Astrocyte (in vitro differentiated cells and primary cell): ENCODE data around the gene STIM1. TPM values are rescaled to one million over a fixed set of nuclear protein-coding genes. Genes with fewer than 3 reads are reported as not detected.

Experiments used
- DNase-seq: peaks from one replicate; pipeline ENCODE4 v3.0.0-alpha.2; 2010; ENCODE audit warnings: low read depth
- FAIRE-seq: peaks from 2 replicates; lab custom pipeline; 2011; peaks lifted over from hg19 to GRCh38; lab: Jason Lieb, UNC
- H2AFZ ChIP-seq: 2 replicates; pipeline ENCODE4 v1.6.0; 2012; ENCODE audit warnings: low read depth, low read length, inconsistent platforms
- H3K27ac ChIP-seq: 2 replicates; pipeline ENCODE4 v1.5.1; 2011; ENCODE audit warnings: low read depth, low read length, inconsistent platforms
- H3K27me3 ChIP-seq: 2 replicates; pipeline ENCODE4 v1.6.0; 2011; ENCODE audit warnings: low read length, inconsistent platforms; ENCODE audit not compliant: insufficient read depth
- H3K36me3 ChIP-seq: 2 replicates; pipeline ENCODE4 v1.5.1; 2011; ENCODE audit warnings: low read length, inconsistent platforms; ENCODE audit not compliant: insufficient read depth
- H3K4me1 ChIP-seq: 2 replicates; pipeline ENCODE4 v1.5.1; 2011; ENCODE audit warnings: low read length, inconsistent platforms; ENCODE audit not compliant: insufficient read depth
- H3K4me2 ChIP-seq: 2 replicates; pipeline ENCODE4 v1.6.0; 2012; ENCODE audit warnings: low read length, inconsistent platforms
- H3K4me3 ChIP-seq: 2 replicates; pipeline ENCODE4 v1.5.1; 2011; ENCODE audit warnings: low read depth, mild to moderate bottlenecking, low read length, inconsistent platforms; ENCODE audit not compliant: insufficient read depth
- H3K79me2 ChIP-seq: 2 replicates; pipeline ENCODE4 v1.6.0; 2012; ENCODE audit warnings: mild to moderate bottlenecking, low read length, inconsistent platforms; ENCODE audit not compliant: insufficient read depth
- H3K9ac ChIP-seq: 2 replicates; pipeline ENCODE4 v1.6.0; 2012; ENCODE audit warnings: mild to moderate bottlenecking, low read length, inconsistent platforms
- H3K9me3 ChIP-seq: 2 replicates; pipeline ENCODE4 v1.5.1; 2012; ENCODE audit warnings: low read depth, mild to moderate bottlenecking, low read length, inconsistent platforms; ENCODE audit not compliant: insufficient read depth
- H4K20me1 ChIP-seq: 2 replicates; pipeline ENCODE4 v1.6.0; 2012; ENCODE audit warnings: low read length, inconsistent platforms; ENCODE audit not compliant: insufficient read depth
- H3K27ac Mint-ChIP-seq: one replicate; pipeline ENCODE4 v1.8.0; 2021; ENCODE audit warnings: mild to moderate bottlenecking, mixed read lengths; ENCODE audit not compliant: unreplicated experiment
- H3K27me3 Mint-ChIP-seq: one replicate; pipeline ENCODE4 v1.8.0; 2021; ENCODE audit warnings: low read depth, mixed read lengths; ENCODE audit not compliant: unreplicated experiment
- H3K36me3 Mint-ChIP-seq: one replicate; pipeline ENCODE4 v1.8.0; 2021; ENCODE audit warnings: low read depth, mixed read lengths; ENCODE audit not compliant: unreplicated experiment
- H3K4me1 Mint-ChIP-seq: one replicate; pipeline ENCODE4 v1.8.0; 2021; ENCODE audit warnings: low read depth, mixed read lengths; ENCODE audit not compliant: unreplicated experiment
- H3K4me3 Mint-ChIP-seq: one replicate; pipeline ENCODE4 v1.8.0; 2021; ENCODE audit warnings: mild to moderate bottlenecking, moderate library complexity, mixed read lengths; ENCODE audit not compliant: unreplicated experiment
- H3K9me3 Mint-ChIP-seq: one replicate; pipeline ENCODE4 v1.8.0; 2021; ENCODE audit warnings: mild to moderate bottlenecking, mixed read lengths; ENCODE audit not compliant: unreplicated experiment
- CTCF ChIP-seq: IDR thresholded peaks from 2 replicates; pipeline ENCODE4 v1.5.1; 2011; ENCODE audit warnings: low read depth, mild to moderate bottlenecking, inconsistent platforms, low read length, moderate library complexity; ENCODE audit not compliant: insufficient read depth
- EZH2 ChIP-seq: IDR thresholded peaks from 2 replicates; pipeline ENCODE4 v1.6.1; 2012; ENCODE audit warnings: mild to moderate bottlenecking, low read length, inconsistent platforms; ENCODE audit not compliant: insufficient read depth
- total RNA-seq: library from RNA; stranded (reverse); gene quantifications from 2 replicates; pipeline ENCODE4 v1.2.1, GENCODE V29; 2021

Gene STIM1
- total RNA-seq, 1 donor from 2014 or later, result 42.9 TPM

- no peak overlapping the region for H2AFZ ChIP-seq
- H3K9me3 ChIP-seq, result no peaks in the 10 kb centered on the region
- H3K4me1 ChIP-seq, result no peaks in the 10 kb centered on the region
- no peak overlapping the region for H3K4me2 ChIP-seq
- no peaks in the 10 kb centered on the region for H3K27me3 ChIP-seq
- no peak overlapping the region for H3K27ac ChIP-seq
- H3K9ac ChIP-seq, result no peak overlapping the region
- TF ChIP-seq EZH2 (no peak), CTCF (no peak)
- H4K20me1 ChIP-seq, result peaks cover 3% of the 10 kb centered on the region
- FAIRE-seq (no peak), DNase-seq (no peak)
- no peaks in the 10 kb centered on the region for H3K36me3 Mint-ChIP-seq
- H3K27me3 Mint-ChIP-seq, result no peaks in the 10 kb centered on the region
- no peaks in the 10 kb centered on the region for H3K79me2 ChIP-seq
- no peak overlapping the region for H3K27ac Mint-ChIP-seq
- no peaks in the 10 kb centered on the region for H3K36me3 ChIP-seq
- no peak overlapping the region for H3K4me3 Mint-ChIP-seq
- H3K9me3 Mint-ChIP-seq, result no peaks in the 10 kb centered on the region
- H3K4me3 ChIP-seq, result no peak overlapping the region
- H3K4me1 Mint-ChIP-seq, result peaks cover 8% of the 10 kb centered on the region
Measured at GRCh38 chr11:3986301-3986700, 130.8 kb downstream of the STIM1 start.

- Histone ChIP-seq H4K20me1 (peaks cover 3% of the 10 kb centered on the region), H3K9me3 (no peaks in the 10 kb centered on the region), H3K4me2 (peak overlapping the region; percentile 80), H2AFZ (peak overlapping the region; percentile 43), H3K4me1 (no peaks in the 10 kb centered on the region), H3K27me3 (no peaks in the 10 kb centered on the region), H3K27ac (no peak overlapping the region), H3K79me2 (no peaks in the 10 kb centered on the region), H3K9ac (peak overlapping the region; percentile 37), H3K36me3 (no peaks in the 10 kb centered on the region), H3K4me3 (peak overlapping the region; percentile 27)
- H3K4me3 Mint-ChIP-seq, result no peak overlapping the region
- peaks cover 5% of the 10 kb centered on the region for H3K36me3 Mint-ChIP-seq
- H3K9me3 Mint-ChIP-seq, result peaks cover 13% of the 10 kb centered on the region
- H3K4me1 Mint-ChIP-seq, result peaks cover 4% of the 10 kb centered on the region
- FAIRE-seq (no peak), DNase-seq (no peak)
- no peaks in the 10 kb centered on the region for H3K27me3 Mint-ChIP-seq
- TF ChIP-seq EZH2 (no peak), CTCF (no peak)
- no peak overlapping the region for H3K27ac Mint-ChIP-seq
Measured at GRCh38 chr11:3989276-3989920, 133.9 kb downstream of the STIM1 start.

- H3K9ac ChIP-seq, result no peak overlapping the region
- no peak for DNase-seq
- no peak for TF ChIP-seq EZH2
- TF ChIP-seq CTCF, result no peak
- no peaks in the 10 kb centered on the region for H3K27me3 ChIP-seq
- H3K4me2 ChIP-seq, result no peak overlapping the region
- H3K27ac Mint-ChIP-seq, result no peak overlapping the region
- no peak for FAIRE-seq
- H3K36me3 ChIP-seq, result no peaks in the 10 kb centered on the region
- no peak overlapping the region for H3K27ac ChIP-seq
- no peak overlapping the region for H2AFZ ChIP-seq
- peaks cover 4% of the 10 kb centered on the region for H3K4me1 Mint-ChIP-seq
- no peak overlapping the region for H3K4me3 Mint-ChIP-seq
- H3K79me2 ChIP-seq, result no peaks in the 10 kb centered on the region
- no peaks in the 10 kb centered on the region for H3K4me1 ChIP-seq
- peaks cover 17% of the 10 kb centered on the region for H3K9me3 Mint-ChIP-seq
- no peaks in the 10 kb centered on the region for H3K27me3 Mint-ChIP-seq
- peaks cover 3% of the 10 kb centered on the region for H4K20me1 ChIP-seq
- no peaks in the 10 kb centered on the region for H3K9me3 ChIP-seq
- H3K4me3 ChIP-seq, result no peak overlapping the region
- H3K36me3 Mint-ChIP-seq, result peaks cover 7% of the 10 kb centered on the region
Measured at GRCh38 chr11:3989921-3990290, 134.4 kb downstream of the STIM1 start.
